ENCODE results near the gene STK39. TPM values are rescaled to one million over a fixed set of nuclear protein-coding genes. Genes with fewer than 3 reads are reported as not detected.

STK39 gene
- total RNA-seq, 2 experiments from 2014 or later = 7.9 to 9.5 TPM

- no peak overlapping the region for H3K4me3 Mint-ChIP-seq
- no peaks in the 10 kb centered on the region for H3K9me3 Mint-ChIP-seq
- H3K27ac ChIP-seq (ENCODE audit: low read depth in 1 of 2, low read length in 2 of 2) = no peak overlapping the region
- no peak overlapping the region for H3K4me3 ChIP-seq (ENCODE audit: low read length)
- H3K36me3 ChIP-seq (ENCODE audit: insufficient read depth, low read length) = peaks cover 12% of the 10 kb centered on the region
- peaks cover 36% of the 10 kb centered on the region for H3K4me1 Mint-ChIP-seq (ENCODE audit: low read depth)
- ATAC-seq (ENCODE audit: poor library complexity) = no peak
- TF ChIP-seq CTCF (IDR thresholded peaks at IDR 0.05) = no peak
- ChIA-PET CTCF (no interaction called here), POLR2A (no interaction called here)
- no peaks in the 10 kb centered on the region for H3K9me3 ChIP-seq (ENCODE audit: control insufficient read depth in 1 of 2, insufficient read depth in 1 of 2, low read length in 2 of 2)
- peaks cover 12% of the 10 kb centered on the region for H3K4me1 ChIP-seq (ENCODE audit: insufficient read depth, low read length)
- H3K27me3 Mint-ChIP-seq = no peaks in the 10 kb centered on the region
- no peak overlapping the region for H3K27ac Mint-ChIP-seq
- intact Hi-C loops (cut with DNase I, micrococcal nuclease) = loop anchor here in 1 of 2 experiments (5.0 kb wide), 1 partner anchor 41 kb away; no protein-coding TSS in a partner anchor
- H3K27me3 ChIP-seq (ENCODE audit: control insufficient read depth in 1 of 2, insufficient read depth in 2 of 2, low read length in 2 of 2) = no peaks in the 10 kb centered on the region
- H3K36me3 Mint-ChIP-seq (ENCODE audit: low read depth) = peaks cover 21% of the 10 kb centered on the region
- DNase-seq = no peak
Observed at GRCh38 chr2:168233166-168233565, 14.2 kb downstream of the STK39 start.

- H3K36me3 Mint-ChIP-seq (ENCODE audit: low read depth) = peaks cover 21% of the 10 kb centered on the region
- Histone ChIP-seq H3K4me3 (ENCODE audit: low read length) (no peak overlapping the region), H3K4me1 (ENCODE audit: insufficient read depth, low read length) (peaks cover 12% of the 10 kb centered on the region), H3K27me3 (ENCODE audit: control insufficient read depth in 1 of 2, insufficient read depth in 2 of 2, low read length in 2 of 2) (no peaks in the 10 kb centered on the region), H3K9me3 (ENCODE audit: control insufficient read depth in 1 of 2, insufficient read depth in 1 of 2, low read length in 2 of 2) (no peaks in the 10 kb centered on the region), H3K36me3 (ENCODE audit: insufficient read depth, low read length) (peaks cover 12% of the 10 kb centered on the region), H3K27ac (ENCODE audit: low read depth in 1 of 2, low read length in 2 of 2) (no peak overlapping the region)
- DNase-seq (no peak), ATAC-seq (ENCODE audit: poor library complexity) (no peak)
- TF ChIP-seq CTCF (IDR thresholded peaks at IDR 0.05) = no peak
- no peaks in the 10 kb centered on the region for H3K9me3 Mint-ChIP-seq
- peaks cover 30% of the 10 kb centered on the region for H3K4me1 Mint-ChIP-seq (ENCODE audit: low read depth)
- no peaks in the 10 kb centered on the region for H3K27me3 Mint-ChIP-seq
- ChIA-PET CTCF (no interaction called here), POLR2A (no interaction called here)
- intact Hi-C loops (cut with DNase I, micrococcal nuclease) = loop anchor here in 1 of 2 experiments (5.0 kb wide), 1 partner anchor 39 kb away; no protein-coding TSS in a partner anchor
- H3K4me3 Mint-ChIP-seq = no peak overlapping the region
- H3K27ac Mint-ChIP-seq = no peak overlapping the region
Observed at GRCh38 chr2:168231609-168232241, 15.7 kb downstream of the STK39 start.

GRCh38 chr2:168230389-168230788, 17.0 kb downstream of the STK39 start:
- Histone ChIP-seq H3K4me3 (ENCODE audit: low read length) (no peak overlapping the region), H3K27me3 (ENCODE audit: control insufficient read depth in 1 of 2, insufficient read depth in 2 of 2, low read length in 2 of 2) (no peaks in the 10 kb centered on the region), H3K27ac (ENCODE audit: low read depth in 1 of 2, low read length in 2 of 2) (no peak overlapping the region), H3K9me3 (ENCODE audit: control insufficient read depth in 1 of 2, insufficient read depth in 1 of 2, low read length in 2 of 2) (no peaks in the 10 kb centered on the region), H3K4me1 (ENCODE audit: insufficient read depth, low read length) (peaks cover 12% of the 10 kb centered on the region), H3K36me3 (ENCODE audit: insufficient read depth, low read length) (peaks cover 12% of the 10 kb centered on the region)
- DNase-seq = no peak
- ChIA-PET CTCF (no interaction called here), POLR2A (no interaction called here)
- Mint-ChIP-seq H3K4me3 (no peak overlapping the region), H3K4me1 (ENCODE audit: low read depth) (peaks cover 36% of the 10 kb centered on the region), H3K27me3 (no peaks in the 10 kb centered on the region), H3K27ac (no peak overlapping the region), H3K9me3 (no peaks in the 10 kb centered on the region), H3K36me3 (ENCODE audit: low read depth) (peaks cover 21% of the 10 kb centered on the region)
- TF ChIP-seq CTCF (IDR thresholded peaks at IDR 0.05) = no peak
- intact Hi-C loops (cut with DNase I, micrococcal nuclease) = loop anchor here in 1 of 2 experiments (5.0 kb wide), 1 partner anchor 38 kb away; no protein-coding TSS in a partner anchor
- no peak for ATAC-seq (ENCODE audit: poor library complexity)
